ENCODE results near the gene LRRFIP2.
"Not testable (repeated sequence)": the region's sequence is repeated elsewhere in the genome, so short reads cannot be mapped to it uniquely, and the experiment has no call there.

Gene LRRFIP2

DNA sequence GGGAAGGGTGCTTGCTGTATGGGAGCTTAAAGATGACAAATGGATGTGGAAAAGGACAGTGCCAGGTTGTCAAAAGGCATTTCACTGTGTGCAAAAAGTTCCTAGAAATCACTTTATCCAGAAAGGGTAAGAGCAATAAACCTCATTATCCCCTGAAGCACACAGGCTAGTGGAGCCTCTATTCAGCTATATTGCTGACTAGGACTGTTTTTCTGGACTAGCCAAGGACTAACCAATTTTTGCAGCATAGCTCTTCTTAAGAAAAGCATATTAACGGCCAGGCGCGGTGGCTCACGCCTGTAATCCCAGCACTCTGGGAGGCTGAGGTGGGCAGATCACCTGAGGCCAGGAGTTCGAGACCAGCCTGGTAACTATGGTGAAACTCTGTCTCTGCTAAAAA, 116.3 kb downstream of the LRRFIP2 start:
- DNase-seq (ENCODE audit: low spot score), result no peak

- no peak for DNase-seq (ENCODE audit: low spot score)
Measured at GRCh38 chr3:37056826-37057225, 117.6 kb downstream of the LRRFIP2 start.

GRCh38 chr3:37055077-37055476, 119.3 kb downstream of the LRRFIP2 start:
- DNase-seq (ENCODE audit: low spot score), result not testable (repeated sequence)

DNA sequence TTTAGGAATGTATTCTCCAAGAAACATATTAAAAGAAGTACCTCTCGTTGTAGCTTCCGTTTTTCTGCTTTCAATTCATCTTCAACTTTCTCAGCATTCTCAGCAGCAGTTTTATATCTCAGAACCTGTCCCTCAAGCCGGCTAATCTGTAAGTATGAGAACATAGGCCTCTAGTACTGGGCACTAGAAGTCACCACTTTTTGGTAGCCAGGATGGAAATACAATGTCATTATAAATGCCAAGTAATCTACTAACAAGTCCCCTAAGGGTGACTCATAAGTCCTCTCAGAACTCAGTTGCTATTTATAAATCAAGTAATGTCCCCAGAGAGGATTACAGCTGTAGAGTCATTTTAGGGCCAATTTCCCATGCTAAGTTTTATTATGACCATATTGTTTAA, 120.0 kb downstream of the LRRFIP2 start:
- no peak for DNase-seq (ENCODE audit: low spot score)

- DNase-seq (ENCODE audit: low spot score), result no peak
Measured at GRCh38 chr3:37053753-37054152, 120.6 kb downstream of the LRRFIP2 start.

DNA sequence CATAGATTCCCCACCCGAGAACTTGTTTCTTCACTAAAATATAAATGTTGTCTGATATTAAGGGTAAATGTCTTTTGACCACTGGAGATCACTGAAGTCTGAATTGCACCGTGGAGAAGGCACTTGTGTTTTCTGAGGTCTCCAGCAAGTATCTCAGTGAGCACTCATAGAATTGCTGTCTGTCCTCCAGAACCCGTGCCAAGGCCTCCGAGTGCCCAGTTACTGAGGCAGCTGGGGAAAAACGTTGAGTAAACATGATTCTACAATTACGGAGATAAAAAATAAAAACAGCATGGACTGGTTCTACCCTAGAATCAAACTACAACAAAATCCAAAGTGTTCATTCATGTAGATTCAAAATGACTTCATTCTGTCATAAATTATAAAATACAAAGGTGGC, 121.0 kb downstream of the LRRFIP2 start:
- no peak for DNase-seq (ENCODE audit: low spot score)

- no peak for DNase-seq (ENCODE audit: low spot score)
Measured at GRCh38 chr3:37052860-37053259, 121.5 kb downstream of the LRRFIP2 start.

DNA sequence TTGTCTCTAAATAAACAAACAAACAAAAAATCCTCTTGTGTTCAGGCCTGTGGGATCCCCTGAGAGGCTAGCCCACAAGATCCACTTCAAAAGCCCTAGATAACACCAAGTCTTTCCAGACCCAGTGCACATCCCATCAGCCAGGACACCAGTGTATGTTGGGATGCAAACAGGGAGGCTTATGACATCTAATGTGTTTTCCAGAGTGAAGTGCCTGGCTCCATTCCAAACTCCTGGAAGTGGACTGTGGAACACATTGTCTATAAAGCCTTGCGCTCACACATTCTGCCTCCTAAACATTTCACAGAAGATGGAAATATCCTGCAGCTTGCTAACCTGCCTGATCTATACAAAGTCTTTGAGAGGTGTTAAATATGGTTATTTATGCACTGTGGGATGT, 124.1 kb downstream of the LRRFIP2 start:
- no peak for DNase-seq (ENCODE audit: low spot score)

DNA sequence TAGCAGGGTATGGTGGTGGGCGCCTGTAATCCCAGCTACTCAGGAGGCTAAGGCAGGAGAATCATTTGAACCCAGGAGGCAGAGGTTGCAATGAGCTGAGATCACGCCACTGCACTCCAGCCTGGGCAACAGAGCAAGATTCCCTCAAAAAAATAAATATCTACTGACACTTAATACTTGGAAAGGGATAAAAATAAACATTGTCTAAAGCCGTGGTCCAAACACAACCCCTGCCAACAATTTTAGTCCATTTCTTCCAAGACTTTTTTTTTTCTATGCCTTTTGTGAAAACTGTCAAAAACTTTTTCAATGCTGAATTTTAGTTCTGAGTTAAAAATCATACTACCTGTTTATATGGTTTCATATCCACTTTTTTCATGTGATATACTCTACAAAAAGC, 131.7 kb downstream of the LRRFIP2 start:
- not testable (repeated sequence) for DNase-seq (ENCODE audit: low spot score)

DNA sequence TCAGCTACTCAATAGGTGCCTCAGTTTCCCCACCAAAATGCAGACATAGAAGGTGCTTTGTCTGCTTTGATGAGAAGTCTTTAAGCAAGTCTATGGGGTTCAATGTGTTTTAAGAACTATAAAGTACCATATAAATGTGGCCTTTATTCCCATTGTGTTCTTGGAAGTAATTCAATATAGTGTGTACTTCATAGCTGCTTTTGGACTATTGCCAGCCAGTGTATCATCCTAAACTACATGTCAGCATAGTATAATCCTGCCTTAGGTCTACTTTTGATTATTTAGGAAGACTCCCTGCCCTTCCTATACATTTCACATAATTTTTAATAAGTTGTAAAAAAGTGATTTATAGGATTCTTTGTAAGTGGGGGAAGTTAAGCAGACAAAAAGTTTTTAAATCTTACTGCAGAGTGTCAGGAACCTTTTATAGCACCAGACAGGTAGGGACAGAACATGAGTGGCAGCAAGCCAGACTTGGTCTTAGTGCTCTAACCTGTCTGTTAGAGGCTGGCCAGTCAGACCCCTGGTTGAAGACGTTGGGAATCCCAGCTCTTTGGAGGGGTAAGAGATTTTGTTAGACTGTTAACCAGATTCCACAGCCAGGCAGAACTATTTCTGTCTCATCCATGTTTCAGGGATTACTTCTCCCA, 132.7 kb downstream of the LRRFIP2 start:
- no peak for DNase-seq (ENCODE audit: low spot score)

DNA sequence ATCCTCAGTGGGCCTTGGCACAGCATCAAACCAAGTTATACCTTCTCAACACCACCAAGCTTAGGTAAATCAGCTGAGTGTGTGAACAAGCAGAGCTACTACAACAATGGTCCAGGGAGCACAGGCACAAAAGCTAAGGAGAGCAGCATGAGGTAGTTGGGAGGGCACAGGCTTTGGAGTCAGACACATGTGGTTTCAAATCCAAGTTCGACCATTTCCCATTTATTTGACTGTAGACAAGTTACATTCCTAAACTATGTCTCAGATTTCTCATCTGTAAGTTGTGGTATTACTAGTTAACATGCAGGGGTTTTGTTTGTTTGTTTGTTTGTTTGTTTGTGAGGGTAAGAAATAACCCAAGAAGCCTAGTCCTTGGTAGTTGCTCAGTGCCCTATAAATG, 134.2 kb downstream of the LRRFIP2 start:
- DNase-seq (ENCODE audit: low spot score), result no peak

- no peak for DNase-seq (ENCODE audit: low spot score)
Measured at GRCh38 chr3:37039161-37039846, 135.1 kb downstream of the LRRFIP2 start.

DNA sequence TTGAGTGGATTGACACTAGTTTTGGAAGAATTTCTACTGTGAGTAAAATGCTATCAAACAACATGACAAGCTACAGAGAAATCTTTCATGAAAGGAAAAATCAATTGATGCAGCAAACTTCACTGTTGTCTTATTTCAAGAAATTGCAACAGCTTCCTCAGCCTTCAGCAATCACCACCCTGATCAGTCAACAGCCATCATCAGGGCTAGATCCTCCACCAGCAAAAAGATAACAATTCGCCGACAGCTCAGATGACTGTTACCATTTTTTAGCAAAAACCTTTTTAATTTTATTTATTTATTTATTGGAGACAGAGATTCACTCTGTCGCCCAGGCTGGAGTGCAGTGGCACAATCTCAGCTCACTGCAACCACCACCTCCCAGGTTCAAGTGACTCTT, 137.0 kb downstream of the LRRFIP2 start:
- no peak for DNase-seq (ENCODE audit: low spot score)

DNA sequence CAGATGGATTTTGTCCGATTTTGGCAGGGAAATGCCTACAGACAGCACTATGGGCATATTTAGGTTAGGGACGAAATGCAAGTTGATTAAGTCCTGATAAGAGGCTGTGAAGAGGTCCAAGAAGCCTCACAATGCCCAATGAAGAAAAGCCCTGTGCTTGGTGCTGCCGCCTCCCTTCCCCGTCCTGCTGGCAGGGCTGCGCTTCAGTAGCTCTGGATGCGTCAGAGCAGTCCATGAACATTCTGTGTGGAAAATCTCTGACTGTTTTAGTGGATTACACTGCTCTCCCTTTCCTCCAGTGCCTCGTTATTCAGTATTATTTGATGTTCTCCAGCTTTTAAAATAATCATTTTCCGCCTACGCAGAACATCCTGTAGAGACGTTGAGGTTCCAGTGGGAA, 141.4 kb downstream of the LRRFIP2 start:
- no peak for DNase-seq (ENCODE audit: low spot score)

- no peak for DNase-seq (ENCODE audit: low spot score)
Measured at GRCh38 chr3:37031096-37031682, 143.2 kb downstream of the LRRFIP2 start.

DNA sequence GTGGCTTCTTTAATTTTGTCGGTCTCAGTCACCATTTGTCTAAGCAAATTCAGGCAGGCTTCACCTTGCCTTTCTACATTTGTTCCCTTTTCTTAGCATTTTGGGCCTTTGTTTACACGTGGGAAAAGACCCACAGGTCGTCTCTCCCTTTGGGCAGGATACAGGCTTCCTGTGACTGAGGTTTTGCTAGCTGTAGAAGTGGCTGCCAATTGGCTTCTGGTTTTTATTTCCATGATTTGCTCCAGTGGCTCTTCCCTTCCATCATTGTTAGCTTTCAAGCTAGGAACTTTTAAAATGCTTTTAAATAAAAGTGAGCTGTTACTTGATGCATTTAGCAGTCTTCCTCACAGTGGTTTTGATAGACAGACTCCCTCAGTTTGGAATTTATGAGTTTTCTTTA, 143.8 kb downstream of the LRRFIP2 start:
- no peak for DNase-seq (ENCODE audit: low spot score)

GRCh38 chr3:37029516-37030163, 144.7 kb downstream of the LRRFIP2 start:
- DNase-seq (ENCODE audit: low spot score), result no peak

- DNase-seq (ENCODE audit: low spot score), result no peak
Measured at GRCh38 chr3:37029111-37029510, 145.3 kb downstream of the LRRFIP2 start.

- no peak for DNase-seq (ENCODE audit: low spot score)
Measured at GRCh38 chr3:37028329-37028728, 146.1 kb downstream of the LRRFIP2 start.

- no peak for DNase-seq (ENCODE audit: low spot score)
Measured at GRCh38 chr3:37026851-37027250, 147.5 kb downstream of the LRRFIP2 start.

DNA sequence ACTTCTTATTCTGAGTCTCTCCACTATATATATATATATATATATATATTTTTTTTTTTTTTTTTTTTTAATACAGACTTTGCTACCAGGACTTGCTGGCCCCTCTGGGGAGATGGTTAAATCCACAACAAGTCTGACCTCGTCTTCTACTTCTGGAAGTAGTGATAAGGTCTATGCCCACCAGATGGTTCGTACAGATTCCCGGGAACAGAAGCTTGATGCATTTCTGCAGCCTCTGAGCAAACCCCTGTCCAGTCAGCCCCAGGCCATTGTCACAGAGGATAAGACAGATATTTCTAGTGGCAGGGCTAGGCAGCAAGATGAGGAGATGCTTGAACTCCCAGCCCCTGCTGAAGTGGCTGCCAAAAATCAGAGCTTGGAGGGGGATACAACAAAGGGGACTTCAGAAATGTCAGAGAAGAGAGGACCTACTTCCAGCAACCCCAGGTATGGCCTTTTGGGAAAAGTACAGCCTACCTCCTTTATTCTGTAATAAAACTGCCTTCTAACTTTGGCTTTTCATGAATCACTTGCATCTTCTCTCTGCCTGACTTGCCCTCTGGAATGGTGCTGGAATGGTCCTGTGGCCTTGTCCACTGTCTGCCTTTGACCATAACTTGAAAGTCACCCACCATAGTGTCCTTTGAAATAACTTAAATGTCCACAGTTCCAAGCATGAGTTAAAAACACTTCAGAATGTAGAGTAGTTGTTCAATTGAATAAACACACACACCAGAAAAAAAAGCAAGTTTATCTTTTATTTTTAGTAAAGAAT, 148.6 kb downstream of the LRRFIP2 start:
- DNase-seq (ENCODE audit: low spot score), result no peak

DNA sequence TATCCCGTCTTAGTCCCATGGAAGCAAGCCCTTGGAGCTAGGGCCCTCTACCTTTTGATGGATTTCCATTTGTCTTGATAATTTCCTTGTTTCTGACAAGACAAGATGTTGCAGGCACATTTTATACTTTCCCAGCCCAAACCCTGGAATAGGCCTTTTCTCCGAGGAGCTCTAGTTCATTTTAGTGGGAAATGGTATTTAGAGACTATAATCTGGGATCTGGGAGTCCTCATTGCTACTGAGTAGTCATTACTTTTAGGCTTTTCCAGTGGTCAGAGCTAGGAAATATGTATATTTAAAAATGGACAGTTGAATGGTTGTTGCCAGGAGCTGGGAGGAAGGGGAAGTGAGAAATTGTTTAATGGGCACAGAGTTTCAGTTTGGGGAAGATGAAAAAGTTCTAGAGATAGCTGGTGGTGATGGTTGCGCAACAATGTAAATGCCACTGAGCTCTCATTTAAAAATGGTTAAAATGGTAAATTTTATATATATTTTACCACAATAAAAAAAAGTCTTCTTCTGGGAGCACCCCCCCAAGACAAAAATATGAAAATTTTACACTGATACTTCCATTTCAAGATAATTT, 149.5 kb downstream of the LRRFIP2 start:
- DNase-seq (ENCODE audit: low spot score), result no peak
